GM23338 (cell line): ENCODE data around the gene COX4I1. TPM values are rescaled to one million over a fixed set of nuclear protein-coding genes. Genes with fewer than 3 reads are reported as not detected.

Source experiments
- ATAC-seq: fragments of 200-7000 bp; cut with Tn5 transposase; 3 replicates; pipeline ENCODE4 v1.9.1; 2020
- DNase-seq: peaks from one replicate; pipeline ENCODE4 v3.0.0-alpha.2; 2015; ENCODE audit warnings: low spot score
- H2AFZ ChIP-seq: fragments of 200-600 bp; sonication (generic); 2 replicates; pipeline ENCODE4 v1.8.0; 2016; ENCODE audit warnings: antibody characterized with exemption, mild to moderate bottlenecking, moderate library complexity
- H3F3A ChIP-seq: fragments of 200-600 bp; sonication (generic); replicated peaks from 2 replicates; pipeline ENCODE4 v1.8.0; 2017; ENCODE audit warnings: antibody characterized with exemption, mixed run types, low read depth
- H3K27ac ChIP-seq: fragments of 200-600 bp; sonication (generic); 2 replicates; pipeline ENCODE4 v1.6.1; 2016; ENCODE audit warnings: low read depth
- H3K27me3 ChIP-seq: fragments of 200-600 bp; sonication (generic); 2 replicates; pipeline ENCODE4 v1.8.0; 2016; ENCODE audit warnings: mild to moderate bottlenecking, mixed run types, moderate library complexity; ENCODE audit not compliant: insufficient read depth
- H3K36me3 ChIP-seq: fragments of 200-600 bp; sonication (generic); 2 replicates; pipeline ENCODE4 v1.8.0; 2016; ENCODE audit warnings: mild to moderate bottlenecking; ENCODE audit not compliant: insufficient read depth
- H3K4me1 ChIP-seq: fragments of 200-600 bp; sonication (generic); 2 replicates; pipeline ENCODE4 v1.8.0; 2016; ENCODE audit warnings: mild to moderate bottlenecking, moderate library complexity; ENCODE audit not compliant: insufficient read depth
- H3K4me2 ChIP-seq: fragments of 200-600 bp; sonication (generic); 2 replicates; pipeline ENCODE4 v1.7.1; 2017; ENCODE audit warnings: mixed run types
- H3K4me3 ChIP-seq: fragments of 200-600 bp; sonication (generic); 2 replicates; pipeline ENCODE4 v1.6.1; 2016; ENCODE audit warnings: mixed run types
- H3K79me2 ChIP-seq: fragments of 200-600 bp; sonication (generic); replicated peaks from 2 replicates; pipeline ENCODE4 v1.8.0; 2017; ENCODE audit warnings: mild to moderate bottlenecking; ENCODE audit not compliant: insufficient read depth
- H3K9me2 ChIP-seq: fragments of 200-600 bp; sonication (generic); 2 replicates; pipeline ENCODE4 v1.8.0; 2017; ENCODE audit not compliant: insufficient read depth
- H4K20me1 ChIP-seq: fragments of 200-600 bp; sonication (generic); replicated peaks from 2 replicates; pipeline ENCODE4 v1.8.0; 2017; ENCODE audit warnings: mild to moderate bottlenecking; ENCODE audit not compliant: insufficient read depth
- H3K27ac Mint-ChIP-seq: 2 replicates; pipeline ENCODE4 v1.8.0; 2020; ENCODE audit warnings: inconsistent platforms, mild to moderate bottlenecking, moderate library complexity, mixed read lengths
- H3K27me3 Mint-ChIP-seq: 3 replicates; pipeline ENCODE4 v1.8.0; 2022; ENCODE audit warnings: low read depth, mild to moderate bottlenecking, moderate library complexity, mixed read lengths, inconsistent platforms; ENCODE audit not compliant: insufficient read depth, poor library complexity
- H3K36me3 Mint-ChIP-seq: 3 replicates; pipeline ENCODE4 v1.8.0; 2021; ENCODE audit warnings: low read depth, mild to moderate bottlenecking, inconsistent platforms, moderate library complexity, mixed read lengths
- H3K4me1 Mint-ChIP-seq: 3 replicates; pipeline ENCODE4 v1.8.0; 2020; ENCODE audit warnings: mild to moderate bottlenecking, inconsistent platforms, mixed read lengths
- H3K4me3 Mint-ChIP-seq: 3 replicates; pipeline ENCODE4 v1.8.0; 2021; ENCODE audit warnings: moderate library complexity, mild to moderate bottlenecking, inconsistent platforms, mixed read lengths
- H3K9me3 Mint-ChIP-seq: 3 replicates; pipeline ENCODE4 v1.8.0; 2020; ENCODE audit warnings: moderate library complexity, mild to moderate bottlenecking, inconsistent platforms, mixed read lengths
- CREB1 ChIP-seq: fragments of 250-450 bp; sonication (Bioruptor Pico); IDR thresholded peaks from 2 replicates; pipeline ENCODE4 v1.5.0; 2020; ENCODE audit warnings: low read depth, mild to moderate bottlenecking, moderate library complexity
- CTCF ChIP-seq, 2 experiments: fragments of 200-600 bp in 1 of 2; sonication (generic) in 1 of 2; conservative IDR thresholded peaks; 2 replicates each; pipeline versions ENCODE4 v1.5.1 to v1.6.1; 2016 to 2017; ENCODE audit warnings: antibody characterized with exemption in 2 of 2, low read depth in 2 of 2, mild to moderate bottlenecking in 2 of 2, moderate library complexity in 1 of 2
- ETS1 ChIP-seq: IDR thresholded peaks from 2 replicates; pipeline ENCODE4 v1.6.1; 2016; ENCODE audit warnings: antibody characterized with exemption
- EZH2 ChIP-seq: fragments of 200-600 bp; sonication (generic); IDR thresholded peaks from one replicate; pipeline ENCODE4 v1.8.0; 2017; ENCODE audit warnings: antibody characterized with exemption, mild to moderate bottlenecking, low read depth; ENCODE audit not compliant: unreplicated experiment
- EZH2phosphoT487 ChIP-seq: fragments of 200-600 bp; sonication (generic); IDR thresholded peaks from one replicate; pipeline ENCODE4 v1.8.1; 2018; ENCODE audit warnings: antibody characterized with exemption; ENCODE audit not compliant: unreplicated experiment
- JUNB ChIP-seq: IDR thresholded peaks from one replicate; pipeline ENCODE4 v1.6.1; 2016; ENCODE audit warnings: antibody characterized with exemption; ENCODE audit not compliant: unreplicated experiment
- NANOG ChIP-seq: IDR thresholded peaks from 2 replicates; pipeline ENCODE4 v1.6.1; 2016; ENCODE audit warnings: antibody characterized with exemption, borderline replicate concordance
- POLR2AphosphoS5 ChIP-seq: IDR thresholded peaks from 2 replicates; pipeline ENCODE4 v1.6.1; 2016; ENCODE audit warnings: antibody characterized with exemption, low read depth
- REST ChIP-seq: IDR thresholded peaks from one replicate; pipeline ENCODE4 v1.6.1; 2018; ENCODE audit warnings: antibody characterized with exemption; ENCODE audit not compliant: unreplicated experiment
- STAT1 ChIP-seq: IDR thresholded peaks from one replicate; pipeline ENCODE4 v1.6.1; 2016; ENCODE audit warnings: antibody characterized with exemption; ENCODE audit not compliant: unreplicated experiment
- ZNF114 ChIP-seq: fragments of 250-450 bp; sonication (Bioruptor Pico); IDR thresholded peaks from 2 replicates; pipeline ENCODE4 v1.5.0; 2020; ENCODE audit warnings: mild to moderate bottlenecking, moderate library complexity
- ZNF331 ChIP-seq: fragments of 250-450 bp; sonication (Bioruptor Pico); IDR thresholded peaks from 2 replicates; pipeline ENCODE4 v1.5.0; 2020; ENCODE audit warnings: low read depth, mild to moderate bottlenecking, moderate library complexity
- ZNF462 ChIP-seq: fragments of 250-450 bp; sonication (Bioruptor Pico); IDR thresholded peaks from 2 replicates; pipeline ENCODE4 v1.5.0; 2020; ENCODE audit warnings: mild to moderate bottlenecking, moderate library complexity
- polyA plus RNA-seq: library from polyadenylated mRNA; unstranded; fragments of >200 nt; fragmentation: Nextera tagmentation; extraction: Ambion mirVana; gene quantifications from 2 replicates; pipeline ENCODE4 v1.2.1, GENCODE V29; 2016
- total RNA-seq: library from RNA; depleted of rRNA; stranded (reverse); fragments of >200 nt; shearing (Covaris generic); gene quantifications from 2 replicates; pipeline ENCODE4 v1.2.3, GENCODE V29; 2014

The COX4I1 gene
- total and polyA plus RNA-seq, 2 experiments from 2014 or later, result 329 to 1,008 TPM

- no peak overlapping the region for H3K4me3 Mint-ChIP-seq
- no peak overlapping the region for H3K27ac ChIP-seq
- no peaks in the 10 kb centered on the region for H3K79me2 ChIP-seq
- H3K9me3 Mint-ChIP-seq, result no peaks in the 10 kb centered on the region
- no peak overlapping the region for H3K4me3 ChIP-seq
- H2AFZ ChIP-seq, result no peak overlapping the region
- no peak overlapping the region for H3K27ac Mint-ChIP-seq
- H3K4me1 ChIP-seq, result no peaks in the 10 kb centered on the region
- H3K27me3 Mint-ChIP-seq, result peaks cover 15% of the 10 kb centered on the region
- H4K20me1 ChIP-seq, result no peaks in the 10 kb centered on the region
- no peaks in the 10 kb centered on the region for H3K36me3 Mint-ChIP-seq
- 0 out of 2 replicates have a peak, but pooled peaks cover 4% of the 10 kb centered on the region for H3K27me3 ChIP-seq
- H3K4me1 Mint-ChIP-seq, result no peaks in the 10 kb centered on the region; the same call in 2 of the 3 replicates
- H3K9me2 ChIP-seq, result peaks cover 7% of the 10 kb centered on the region; the same call in 1 of the 2 replicates
- no peaks in the 10 kb centered on the region for H3F3A ChIP-seq
- H3K4me2 ChIP-seq, result no peak overlapping the region
- no peaks in the 10 kb centered on the region for H3K36me3 ChIP-seq
- DNase-seq (no peak), ATAC-seq (no peak)
- TF ChIP-seq STAT1, result no peak
- TF ChIP-seq CREB1 (CRISPR knock-in tag), result no peak
- no peak for TF ChIP-seq NANOG
- TF ChIP-seq REST, result no peak
- no peak for TF ChIP-seq POLR2AphosphoS5
- no peak for TF ChIP-seq EZH2
- no peak for TF ChIP-seq ZNF331 (CRISPR knock-in tag)
- no peak for TF ChIP-seq JUNB
- TF ChIP-seq EZH2phosphoT487, result no peak
- no peak for TF ChIP-seq ZNF462 (CRISPR knock-in tag)
- TF ChIP-seq ZNF114 (CRISPR knock-in tag), result no peak
- no peak for TF ChIP-seq CTCF (conservative IDR thresholded peaks at IDR 0.05; ENCODE audit: low read depth in 2 of 2)
- TF ChIP-seq ETS1, result no peak
Measured at GRCh38 chr16:85824161-85825135, 25.0 kb downstream of the COX4I1 start.
